Upper lobe of right lung (tissue), 1 donor: ENCODE results near the gene SPAG16. TPM values are rescaled to one million over a fixed set of nuclear protein-coding genes. Genes with fewer than 3 reads are reported as not detected.
"Not testable (repeated sequence)": the region's sequence is repeated elsewhere in the genome, so short reads cannot be mapped to it uniquely, and the experiment has no call there.

Experiments used
- ATAC-seq: fragments of 200-7000 bp; cut with Tn5 transposase; one replicate; pipeline ENCODE4 v1.9.1; 2020; ENCODE audit warnings: mild to moderate bottlenecking, moderate library complexity
- DNase-seq: peaks from one replicate; pipeline ENCODE4 v3.0.0-alpha.2; 2020
- H3K27ac ChIP-seq: fragments of 200-600 bp; one replicate; pipeline ENCODE4 v1.8.0; 2022
- H3K27me3 ChIP-seq: fragments of 200-600 bp; one replicate; pipeline ENCODE4 v1.8.0; 2022; ENCODE audit warnings: mild to moderate bottlenecking
- H3K36me3 ChIP-seq: fragments of 200-600 bp; one replicate; pipeline ENCODE4 v1.8.0; 2022
- H3K4me1 ChIP-seq: fragments of 200-600 bp; one replicate; pipeline ENCODE4 v1.8.0; 2022
- H3K4me3 ChIP-seq: fragments of 200-600 bp; one replicate; pipeline ENCODE4 v1.8.0; 2022; ENCODE audit warnings: mild to moderate bottlenecking
- H3K9me3 ChIP-seq: fragments of 200-600 bp; one replicate; pipeline ENCODE4 v1.8.0; 2022
- CTCF ChIP-seq: fragments of 200-600 bp; IDR thresholded peaks from one replicate; pipeline ENCODE4 v1.8.0; 2022; ENCODE audit warnings: antibody characterized with exemption
- intact Hi-C: fragments of 100-400 bp; cut with DNase I; formaldehyde crosslinking; loops from one replicate; pipeline ENCODE4 v1.11.0; 2022
- total RNA-seq: library from RNA; stranded (reverse); fragmentation: NEBNext Ultra II Directional; extraction: Animal tissue kit (Norgen Biotek cat#: 25700); gene quantifications from one replicate; pipeline ENCODE4 v1.2.1, GENCODE V29; 2021
- donor health status: DM: no; HTN: yes; CAD: no; lungs with severe emphysema.

Gene SPAG16
- total RNA-seq, 1 donor from 2014 or later = 11.6 TPM

- Histone ChIP-seq H3K9me3 (no peaks in the 10 kb centered on the region), H3K4me3 (no peak overlapping the region), H3K27ac (no peak overlapping the region), H3K27me3 (no peaks in the 10 kb centered on the region), H3K36me3 (no peaks in the 10 kb centered on the region), H3K4me1 (no peaks in the 10 kb centered on the region)
- ATAC-seq (no peak), DNase-seq (no peak)
- no peak for TF ChIP-seq CTCF
- intact Hi-C loops = no loop called here
Observed at GRCh38 chr2:213689585-213689984, 405.3 kb downstream of the SPAG16 start.

- intact Hi-C loops = no loop called here
- H3K9me3 ChIP-seq = no peaks in the 10 kb centered on the region
- H3K36me3 ChIP-seq = no peaks in the 10 kb centered on the region
- no peaks in the 10 kb centered on the region for H3K4me1 ChIP-seq
- no peak for TF ChIP-seq CTCF
- DNase-seq (no peak), ATAC-seq (no peak)
- H3K27me3 ChIP-seq = no peaks in the 10 kb centered on the region
- no peak overlapping the region for H3K4me3 ChIP-seq
- no peak overlapping the region for H3K27ac ChIP-seq
Observed at GRCh38 chr2:213691351-213691750, 407.1 kb downstream of the SPAG16 start.

GRCh38 chr2:213696442-213696841, 412.2 kb downstream of the SPAG16 start:
- ATAC-seq = no peak
- no peak for TF ChIP-seq CTCF
- Histone ChIP-seq H3K4me3 (no peak overlapping the region), H3K27me3 (no peaks in the 10 kb centered on the region), H3K9me3 (no peaks in the 10 kb centered on the region), H3K27ac (no peak overlapping the region), H3K4me1 (no peaks in the 10 kb centered on the region), H3K36me3 (no peaks in the 10 kb centered on the region)
- intact Hi-C loops = no loop called here
- no peak for DNase-seq

GRCh38 chr2:213701365-213701764, 417.1 kb downstream of the SPAG16 start:
- intact Hi-C loops, H3K9me3 ChIP-seq, H3K27ac ChIP-seq, DNase-seq, H3K4me3 ChIP-seq, H3K4me1 ChIP-seq, H3K36me3 ChIP-seq, ATAC-seq, H3K27me3 ChIP-seq: not testable (repeated sequence)

GRCh38 chr2:213703406-213704098, 419.3 kb downstream of the SPAG16 start:
- Histone ChIP-seq H3K9me3 (no peaks in the 10 kb centered on the region), H3K36me3 (no peaks in the 10 kb centered on the region), H3K4me1 (no peaks in the 10 kb centered on the region), H3K4me3 (no peak overlapping the region), H3K27me3 (no peaks in the 10 kb centered on the region), H3K27ac (no peak overlapping the region)
- ATAC-seq = no peak
- intact Hi-C loops = no loop called here
- DNase-seq = no peak
- TF ChIP-seq CTCF = no peak

GRCh38 chr2:213710164-213710563, 425.9 kb downstream of the SPAG16 start:
- no peak for TF ChIP-seq CTCF
- H3K9me3 ChIP-seq = no peaks in the 10 kb centered on the region
- H3K27me3 ChIP-seq = no peaks in the 10 kb centered on the region
- ATAC-seq (no peak), DNase-seq (no peak)
- intact Hi-C loops = no loop called here
- no peak overlapping the region for H3K27ac ChIP-seq
- H3K4me3 ChIP-seq = no peak overlapping the region
- H3K4me1 ChIP-seq = no peaks in the 10 kb centered on the region
- no peaks in the 10 kb centered on the region for H3K36me3 ChIP-seq

GRCh38 chr2:213718411-213718810, 434.1 kb downstream of the SPAG16 start:
- DNase-seq, intact Hi-C loops, ATAC-seq, H3K36me3 ChIP-seq, H3K9me3 ChIP-seq, H3K4me3 ChIP-seq, H3K4me1 ChIP-seq, H3K27ac ChIP-seq, H3K27me3 ChIP-seq: not testable (repeated sequence)
